ENCODE measurements around the gene CACNG6.

The CACNG6 gene

DNA sequence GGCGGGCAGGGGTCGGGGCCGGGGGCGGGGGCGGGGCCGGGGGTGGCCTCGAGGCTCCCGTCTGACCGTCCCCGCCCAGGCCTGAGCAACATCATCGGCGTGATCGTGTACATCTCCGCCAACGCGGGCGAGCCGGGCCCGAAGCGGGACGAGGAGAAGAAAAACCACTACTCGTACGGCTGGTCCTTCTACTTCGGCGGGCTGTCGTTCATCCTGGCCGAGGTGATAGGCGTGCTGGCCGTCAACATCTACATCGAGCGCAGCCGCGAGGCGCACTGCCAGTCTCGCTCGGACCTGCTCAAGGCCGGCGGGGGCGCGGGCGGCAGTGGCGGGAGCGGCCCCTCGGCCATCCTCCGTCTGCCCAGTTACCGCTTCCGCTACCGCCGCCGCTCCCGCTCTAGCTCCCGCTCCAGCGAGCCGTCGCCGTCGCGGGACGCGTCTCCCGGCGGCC, 9.4 kb upstream of the CACNG6 start:
- H2AFZ ChIP-seq (ENCODE audit: low read depth, low read length), result no peak overlapping the region
- H3K9me3 ChIP-seq (ENCODE audit: insufficient read depth, low read length, severe bottlenecking), result no peaks in the 10 kb centered on the region
- no peak for ATAC-seq (ENCODE audit: insufficient read depth, low read depth)
- no peaks in the 10 kb centered on the region for H3K27me3 ChIP-seq (ENCODE audit: insufficient read depth, low read length, poor library complexity)
- no peak overlapping the region for H3K27ac ChIP-seq (ENCODE audit: low read length)
- no peaks in the 10 kb centered on the region for H3K36me3 ChIP-seq (ENCODE audit: insufficient read depth, low read length)
- no peaks in the 10 kb centered on the region for H3K4me1 ChIP-seq (ENCODE audit: insufficient read depth, low read length)
- TF ChIP-seq EZH2 (IDR thresholded peaks at IDR 0.05; ENCODE audit: borderline replicate concordance, low read depth, low read length, severe bottlenecking), result no peak
- TF ChIP-seq, protein P1, sequence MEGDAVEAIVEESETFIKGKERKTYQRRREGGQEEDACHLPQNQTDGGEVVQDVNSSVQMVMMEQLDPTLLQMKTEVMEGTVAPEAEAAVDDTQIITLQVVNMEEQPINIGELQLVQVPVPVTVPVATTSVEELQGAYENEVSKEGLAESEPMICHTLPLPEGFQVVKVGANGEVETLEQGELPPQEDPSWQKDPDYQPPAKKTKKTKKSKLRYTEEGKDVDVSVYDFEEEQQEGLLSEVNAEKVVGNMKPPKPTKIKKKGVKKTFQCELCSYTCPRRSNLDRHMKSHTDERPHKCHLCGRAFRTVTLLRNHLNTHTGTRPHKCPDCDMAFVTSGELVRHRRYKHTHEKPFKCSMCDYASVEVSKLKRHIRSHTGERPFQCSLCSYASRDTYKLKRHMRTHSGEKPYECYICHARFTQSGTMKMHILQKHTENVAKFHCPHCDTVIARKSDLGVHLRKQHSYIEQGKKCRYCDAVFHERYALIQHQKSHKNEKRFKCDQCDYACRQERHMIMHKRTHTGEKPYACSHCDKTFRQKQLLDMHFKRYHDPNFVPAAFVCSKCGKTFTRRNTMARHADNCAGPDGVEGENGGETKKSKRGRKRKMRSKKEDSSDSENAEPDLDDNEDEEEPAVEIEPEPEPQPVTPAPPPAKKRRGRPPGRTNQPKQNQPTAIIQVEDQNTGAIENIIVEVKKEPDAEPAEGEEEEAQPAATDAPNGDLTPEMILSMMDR (IDR thresholded peaks at IDR 0.05; ENCODE audit: borderline replicate concordance, extremely low read depth, low read length, poor library complexity, severe bottlenecking), result no peak
- no peak for DNase-seq
- no peaks in the 10 kb centered on the region for H4K20me1 ChIP-seq (ENCODE audit: insufficient read depth, low read length)
- no peaks in the 10 kb centered on the region for H3K79me2 ChIP-seq (ENCODE audit: insufficient read depth, low read length)
- H3K9ac ChIP-seq (ENCODE audit: low read depth, low read length), result no peak overlapping the region
- no peak overlapping the region for H3K4me3 ChIP-seq (ENCODE audit: low read depth in 1 of 2, low read length in 2 of 2)
- H3K4me2 ChIP-seq (ENCODE audit: insufficient read depth, low read length), result no peak overlapping the region

- no peak for DNase-seq
- H3K9me3 ChIP-seq (ENCODE audit: insufficient read depth, low read length, severe bottlenecking), result no peaks in the 10 kb centered on the region
- H3K27ac ChIP-seq (ENCODE audit: low read length), result no peak overlapping the region
- no peak overlapping the region for H3K4me3 ChIP-seq (ENCODE audit: low read depth in 1 of 2, low read length in 2 of 2)
- no peaks in the 10 kb centered on the region for H3K27me3 ChIP-seq (ENCODE audit: insufficient read depth, low read length, poor library complexity)
- H2AFZ ChIP-seq (ENCODE audit: low read depth, low read length), result no peak overlapping the region
- no peak overlapping the region for H3K9ac ChIP-seq (ENCODE audit: low read depth, low read length)
- no peak for TF ChIP-seq EZH2 (IDR thresholded peaks at IDR 0.05; ENCODE audit: borderline replicate concordance, low read depth, low read length, severe bottlenecking)
- TF ChIP-seq, protein P1 (IDR thresholded peaks at IDR 0.05; ENCODE audit: borderline replicate concordance, extremely low read depth, low read length, poor library complexity, severe bottlenecking), result no peak
- H3K36me3 ChIP-seq (ENCODE audit: insufficient read depth, low read length), result no peaks in the 10 kb centered on the region
- no peaks in the 10 kb centered on the region for H3K79me2 ChIP-seq (ENCODE audit: insufficient read depth, low read length)
- no peak overlapping the region for H3K4me2 ChIP-seq (ENCODE audit: insufficient read depth, low read length)
- no peaks in the 10 kb centered on the region for H3K4me1 ChIP-seq (ENCODE audit: insufficient read depth, low read length)
- no peak for ATAC-seq (ENCODE audit: insufficient read depth, low read depth)
- no peaks in the 10 kb centered on the region for H4K20me1 ChIP-seq (ENCODE audit: insufficient read depth, low read length)
These were observed 8.8 kb upstream of the CACNG6 start for GRCh38 chr19:53982611-53983010.

- no peak overlapping the region for H3K4me2 ChIP-seq (ENCODE audit: insufficient read depth, low read length)
These were observed 7.8 kb upstream of the CACNG6 start for GRCh38 chr19:53983457-53984289.

More at GRCh38 chr19:53983457-53984289, 7.8 kb upstream of the CACNG6 start:
- Histone ChIP-seq H2AFZ (ENCODE audit: low read depth, low read length) (no peak overlapping the region), H3K9ac (ENCODE audit: low read depth, low read length) (no peak overlapping the region), H4K20me1 (ENCODE audit: insufficient read depth, low read length) (no peaks in the 10 kb centered on the region), H3K36me3 (ENCODE audit: insufficient read depth, low read length) (no peaks in the 10 kb centered on the region), H3K4me3 (ENCODE audit: low read depth in 1 of 2, low read length in 2 of 2) (no peak overlapping the region), H3K27me3 (ENCODE audit: insufficient read depth, low read length, poor library complexity) (no peaks in the 10 kb centered on the region), H3K4me1 (ENCODE audit: insufficient read depth, low read length) (no peaks in the 10 kb centered on the region), H3K27ac (ENCODE audit: low read length) (no peak overlapping the region), H3K79me2 (ENCODE audit: insufficient read depth, low read length) (no peaks in the 10 kb centered on the region), H3K9me3 (ENCODE audit: insufficient read depth, low read length, severe bottlenecking) (no peaks in the 10 kb centered on the region)
- TF ChIP-seq EZH2 (IDR thresholded peaks at IDR 0.05; ENCODE audit: borderline replicate concordance, low read depth, low read length, severe bottlenecking), result no peak
- TF ChIP-seq, protein P1 (IDR thresholded peaks at IDR 0.05; ENCODE audit: borderline replicate concordance, extremely low read depth, low read length, poor library complexity, severe bottlenecking), result no peak
- DNase-seq (no peak), ATAC-seq (ENCODE audit: insufficient read depth, low read depth) (no peak)
